Astrocyte (in vitro differentiated cells and primary cell): ENCODE results near the gene BCKDHB.

Experiments
- EZH2 ChIP-seq: IDR thresholded peaks from 2 replicates; pipeline ENCODE4 v1.6.1; 2012; ENCODE audit warnings: mild to moderate bottlenecking, low read length, inconsistent platforms; ENCODE audit not compliant: insufficient read depth
- TF ChIP-seq, protein P1 (sequence below): IDR thresholded peaks from 2 replicates; pipeline ENCODE4 v1.5.1; 2011; ENCODE audit warnings: low read depth, mild to moderate bottlenecking, inconsistent platforms, low read length, moderate library complexity; ENCODE audit not compliant: insufficient read depth

DNA sequence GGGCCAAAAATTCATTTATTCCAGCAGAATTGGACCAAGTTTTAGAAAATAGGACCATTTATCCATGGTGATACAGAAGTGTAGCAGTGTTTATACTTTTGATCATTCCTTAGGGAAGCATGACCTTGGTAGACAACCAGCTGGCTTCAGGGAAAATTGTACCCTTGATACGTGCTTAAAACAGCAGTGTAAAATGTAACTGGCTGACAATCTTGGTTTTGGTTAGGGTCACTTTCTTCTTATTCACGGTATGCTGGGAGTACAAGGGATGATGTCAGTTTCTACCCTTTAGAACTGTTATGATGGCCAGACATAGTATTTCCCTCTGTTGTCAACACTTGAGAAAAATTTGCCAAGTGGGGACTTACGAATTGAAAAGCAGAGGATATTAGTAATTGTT is 157.1 kb downstream of the BCKDHB start:
- TF ChIP-seq, protein P1, sequence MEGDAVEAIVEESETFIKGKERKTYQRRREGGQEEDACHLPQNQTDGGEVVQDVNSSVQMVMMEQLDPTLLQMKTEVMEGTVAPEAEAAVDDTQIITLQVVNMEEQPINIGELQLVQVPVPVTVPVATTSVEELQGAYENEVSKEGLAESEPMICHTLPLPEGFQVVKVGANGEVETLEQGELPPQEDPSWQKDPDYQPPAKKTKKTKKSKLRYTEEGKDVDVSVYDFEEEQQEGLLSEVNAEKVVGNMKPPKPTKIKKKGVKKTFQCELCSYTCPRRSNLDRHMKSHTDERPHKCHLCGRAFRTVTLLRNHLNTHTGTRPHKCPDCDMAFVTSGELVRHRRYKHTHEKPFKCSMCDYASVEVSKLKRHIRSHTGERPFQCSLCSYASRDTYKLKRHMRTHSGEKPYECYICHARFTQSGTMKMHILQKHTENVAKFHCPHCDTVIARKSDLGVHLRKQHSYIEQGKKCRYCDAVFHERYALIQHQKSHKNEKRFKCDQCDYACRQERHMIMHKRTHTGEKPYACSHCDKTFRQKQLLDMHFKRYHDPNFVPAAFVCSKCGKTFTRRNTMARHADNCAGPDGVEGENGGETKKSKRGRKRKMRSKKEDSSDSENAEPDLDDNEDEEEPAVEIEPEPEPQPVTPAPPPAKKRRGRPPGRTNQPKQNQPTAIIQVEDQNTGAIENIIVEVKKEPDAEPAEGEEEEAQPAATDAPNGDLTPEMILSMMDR, result no peak
- no peak for TF ChIP-seq EZH2
